H9 (cell line): ENCODE measurements around the gene HEATR1. TPM values are rescaled to one million over a fixed set of nuclear protein-coding genes. Genes with fewer than 3 reads are reported as not detected.

ENCODE experiments used
- DNase-seq: peaks from one replicate; pipeline ENCODE4 v3.0.0-alpha.2; 2017
- H2AFZ ChIP-seq: one replicate; pipeline ENCODE4 v1.6.1; 2013; ENCODE audit warnings: mild to moderate bottlenecking, low read length, control low read depth, moderate library complexity
- H2AK5ac ChIP-seq: 2 replicates; pipeline ENCODE4 v1.6.1; 2013; ENCODE audit warnings: low read length, control low read depth, mixed read lengths; ENCODE audit not compliant: insufficient read length
- H2BK120ac ChIP-seq: one replicate; pipeline ENCODE4 v1.6.1; 2013; ENCODE audit warnings: low read depth, mild to moderate bottlenecking, low read length, control low read depth, inconsistent platforms; ENCODE audit not compliant: poor library complexity, severe bottlenecking
- H2BK12ac ChIP-seq: 2 replicates; pipeline ENCODE4 v1.6.1; 2013; ENCODE audit warnings: low read length, control low read depth, mixed read lengths, low read depth; ENCODE audit not compliant: insufficient read length
- H2BK15ac ChIP-seq: 2 replicates; pipeline ENCODE4 v1.6.1; 2013; ENCODE audit warnings: low read depth, low read length, control low read depth
- H2BK20ac ChIP-seq: one replicate; pipeline ENCODE4 v1.6.1; 2013; ENCODE audit warnings: low read depth, mild to moderate bottlenecking, low read length, control low read depth, inconsistent platforms; ENCODE audit not compliant: poor library complexity, severe bottlenecking
- H2BK5ac ChIP-seq: 2 replicates; pipeline ENCODE4 v1.6.1; 2013; ENCODE audit warnings: low read length, control low read depth, mixed read lengths; ENCODE audit not compliant: insufficient read length
- H3K14ac ChIP-seq: 2 replicates; pipeline ENCODE4 v1.6.1; 2013; ENCODE audit warnings: low read length, control low read depth; ENCODE audit not compliant: insufficient read depth
- H3K18ac ChIP-seq: 2 replicates; pipeline ENCODE4 v1.6.1; 2013; ENCODE audit warnings: low read depth, mild to moderate bottlenecking, mixed read lengths, low read length, control low read depth; ENCODE audit not compliant: insufficient read length
- H3K23ac ChIP-seq: 2 replicates; pipeline ENCODE4 v1.6.1; 2013; ENCODE audit warnings: low read length, control low read depth, mixed read lengths, low read depth; ENCODE audit not compliant: insufficient read length
- H3K23me2 ChIP-seq: 2 replicates; pipeline ENCODE4 v1.6.1; 2013; ENCODE audit warnings: low read depth, mild to moderate bottlenecking, mixed read lengths, low read length, control low read depth; ENCODE audit not compliant: insufficient read length, poor library complexity, severe bottlenecking
- H3K27ac ChIP-seq: 2 replicates; pipeline ENCODE4 v1.5.1; 2013; ENCODE audit warnings: low read length, control low read depth, mixed read lengths, low read depth; ENCODE audit not compliant: insufficient read length
- H3K27me3 ChIP-seq: 2 replicates; pipeline ENCODE4 v1.6.1; 2013; ENCODE audit warnings: low read length, control low read depth, inconsistent platforms; ENCODE audit not compliant: insufficient read depth
- H3K4ac ChIP-seq: 2 replicates; pipeline ENCODE4 v1.6.1; 2013; ENCODE audit warnings: low read depth, mild to moderate bottlenecking, control low read depth, inconsistent platforms, low read length, moderate library complexity
- H3K4me1 ChIP-seq: 2 replicates; pipeline ENCODE4 v1.6.1; 2013; ENCODE audit warnings: low read length, control low read depth, inconsistent platforms; ENCODE audit not compliant: insufficient read depth
- H3K4me2 ChIP-seq: 2 replicates; pipeline ENCODE4 v1.6.1; 2013; ENCODE audit warnings: low read length, control low read depth, mixed read lengths; ENCODE audit not compliant: insufficient read length, insufficient read depth
- H3K56ac ChIP-seq: 2 replicates; pipeline ENCODE4 v1.6.1; 2013; ENCODE audit warnings: low read depth, mild to moderate bottlenecking, mixed read lengths, low read length, control low read depth; ENCODE audit not compliant: insufficient read length
- H3K79me1 ChIP-seq: 2 replicates; pipeline ENCODE4 v1.6.1; 2013; ENCODE audit warnings: low read depth, mild to moderate bottlenecking, moderate library complexity, low read length, control low read depth, inconsistent platforms; ENCODE audit not compliant: insufficient read depth, poor library complexity, severe bottlenecking
- H3K79me2 ChIP-seq: 2 replicates; pipeline ENCODE4 v1.6.1; 2013; ENCODE audit warnings: low read length, control low read depth, inconsistent platforms; ENCODE audit not compliant: insufficient read depth
- H3K9ac ChIP-seq: 2 replicates; pipeline ENCODE4 v1.6.1; 2013; ENCODE audit warnings: low read length, control low read depth, mixed read lengths; ENCODE audit not compliant: insufficient read length; ENCODE audit errors: extremely low read depth
- H3K9me3 ChIP-seq: one replicate; pipeline ENCODE4 v1.6.1; 2013; ENCODE audit warnings: low read depth, low read length, inconsistent platforms; ENCODE audit not compliant: control insufficient read depth
- H3T11ph ChIP-seq: one replicate; pipeline ENCODE4 v1.6.1; 2013; ENCODE audit warnings: mild to moderate bottlenecking, low read length, control low read depth, inconsistent platforms
- H4K20me1 ChIP-seq: one replicate; pipeline ENCODE4 v1.6.1; 2013; ENCODE audit not compliant: control insufficient read depth, insufficient read length, insufficient read depth
- H4K5ac ChIP-seq: 2 replicates; pipeline ENCODE4 v1.6.1; 2013; ENCODE audit warnings: low read depth, mild to moderate bottlenecking, mixed read lengths, low read length, control low read depth; ENCODE audit not compliant: insufficient read length
- H4K8ac ChIP-seq: replicated peaks from 2 replicates; pipeline ENCODE4 v1.6.1; 2013; ENCODE audit warnings: low read length, control low read depth, mixed read lengths, low read depth; ENCODE audit not compliant: insufficient read length
- H4K91ac ChIP-seq: 2 replicates; pipeline ENCODE4 v1.6.1; 2013; ENCODE audit warnings: low read depth, mild to moderate bottlenecking, moderate library complexity, mixed read lengths, low read length, control low read depth; ENCODE audit not compliant: insufficient read length
- H3K27ac Mint-ChIP-seq, 3 experiments: 2 replicates in 2 of 3; 3 replicates in 1 of 3; pipeline ENCODE4 v1.8.0; 2020 to 2021; ENCODE audit warnings: mixed read lengths in 3 of 3, mild to moderate bottlenecking in 1 of 3, moderate library complexity in 1 of 3
- H3K27me3 Mint-ChIP-seq: 2 replicates; pipeline ENCODE4 v1.8.0; 2021; ENCODE audit warnings: low read depth, mild to moderate bottlenecking, moderate library complexity, mixed read lengths
- H3K36me3 Mint-ChIP-seq, 3 experiments: 2 replicates in 2 of 3; 3 replicates in 1 of 3; pipeline ENCODE4 v1.8.0; 2020 to 2021; ENCODE audit warnings: low read depth in 3 of 3, mixed read lengths in 3 of 3; ENCODE audit not compliant: insufficient read depth in 1 of 3
- H3K4me1 Mint-ChIP-seq, 2 experiments: 2 replicates each; pipeline ENCODE4 v1.8.0; 2020; ENCODE audit warnings: mixed read lengths in 2 of 2
- H3K4me3 Mint-ChIP-seq, 2 experiments: 2 replicates in 1 of 2; 3 replicates in 1 of 2; pipeline ENCODE4 v1.8.0; 2020 to 2021; ENCODE audit warnings: mild to moderate bottlenecking in 2 of 2, mixed read lengths in 2 of 2, moderate library complexity in 1 of 2
- H3K9me3 Mint-ChIP-seq, 2 experiments: 2 replicates in 1 of 2; 3 replicates in 1 of 2; pipeline ENCODE4 v1.8.0; 2020; ENCODE audit warnings: mild to moderate bottlenecking in 2 of 2, mixed read lengths in 2 of 2, moderate library complexity in 1 of 2
- CTCF ChIP-seq: fragments of 200-600 bp; sonication (generic); conservative IDR thresholded peaks from 3 replicates; pipeline ENCODE4 v1.8.0; 2021; ENCODE audit warnings: antibody characterized with exemption, mild to moderate bottlenecking
- WGBS: extraction: QIAGEN DNeasy Blood & Tissue Kit; methylation state at CpG from one replicate; pipeline ENCODE4 v1.1.7; 2013; ENCODE audit warnings: missing lambda C conversion rate, low lambda C conversion rate, mixed read lengths; ENCODE audit not compliant: insufficient read length; ENCODE audit errors: extremely low coverage; 5-methylcytosine and 5-hydroxymethylcytosine counted together
- total RNA-seq: library from RNA; stranded (reverse); gene quantifications from 2 replicates; pipeline ENCODE4 v1.2.1, GENCODE V29; 2021

The HEATR1 gene
- total RNA-seq, 1 experiment from 2014 or later: 88.2 TPM

GRCh38 chr1:236509647-236510401 is 94.5 kb downstream of the HEATR1 start:
- no peaks in the 10 kb centered on the region for H3K36me3 Mint-ChIP-seq
- TF ChIP-seq CTCF: peak; percentile 40
- no peaks in the 10 kb centered on the region for H3K4me1 ChIP-seq
- no peak overlapping the region for H2BK5ac ChIP-seq
- H3K27me3 ChIP-seq: no peaks in the 10 kb centered on the region
- no peaks in the 10 kb centered on the region for H3K23me2 ChIP-seq
- H3K79me2 ChIP-seq: no peaks in the 10 kb centered on the region
- no peak overlapping the region for H3K56ac ChIP-seq
- no peak overlapping the region for H2BK12ac ChIP-seq
- peaks cover 3 to 5% of the 10 kb centered on the region in 2 experiments; a peak in 3 of 4 replicates for H3K4me1 Mint-ChIP-seq
- no peak overlapping the region for H3K4ac ChIP-seq
- WGBS: no CpG with 5 or more reads among the region's 8 CpGs
- no peaks in the 10 kb centered on the region for H3K9me3 ChIP-seq
- no peak overlapping the region for H4K91ac ChIP-seq
- H3K27ac Mint-ChIP-seq: 0 out of 7 replicates have a peak overlapping the region, but pooled peaks of 1 of the 3 experiments have one; percentile 11
- no peak overlapping the region for H3K23ac ChIP-seq
- no peak overlapping the region for H3K9ac ChIP-seq
- no peak overlapping the region for H4K8ac ChIP-seq
- no peak overlapping the region for H2BK120ac ChIP-seq
- H2AFZ ChIP-seq: no peak overlapping the region
- H3K4me3 Mint-ChIP-seq: no peak overlapping the region
- no peak overlapping the region for H2AK5ac ChIP-seq
- H3K27me3 Mint-ChIP-seq: no peaks in the 10 kb centered on the region
- no peak overlapping the region for H3K14ac ChIP-seq
- no peak for DNase-seq
- H3K79me1 ChIP-seq: no peaks in the 10 kb centered on the region
- no peak overlapping the region for H4K5ac ChIP-seq
- H3K4me2 ChIP-seq: no peak overlapping the region
- no peak overlapping the region for H3K18ac ChIP-seq
- no peak overlapping the region for H2BK15ac ChIP-seq
- no peak overlapping the region for H3K27ac ChIP-seq
- H3T11ph ChIP-seq: no peak overlapping the region
- no peak overlapping the region for H2BK20ac ChIP-seq
- H4K20me1 ChIP-seq: no peaks in the 10 kb centered on the region
- no peaks in the 10 kb centered on the region for H3K9me3 Mint-ChIP-seq
